ENCODE measurements around the gene ARHGAP1. TPM values are rescaled to one million over a fixed set of nuclear protein-coding genes. Genes with fewer than 3 reads are reported as not detected.

ARHGAP1 gene
- total RNA-seq, 1 donor from 2014 or later: 98.1 TPM

DNA sequence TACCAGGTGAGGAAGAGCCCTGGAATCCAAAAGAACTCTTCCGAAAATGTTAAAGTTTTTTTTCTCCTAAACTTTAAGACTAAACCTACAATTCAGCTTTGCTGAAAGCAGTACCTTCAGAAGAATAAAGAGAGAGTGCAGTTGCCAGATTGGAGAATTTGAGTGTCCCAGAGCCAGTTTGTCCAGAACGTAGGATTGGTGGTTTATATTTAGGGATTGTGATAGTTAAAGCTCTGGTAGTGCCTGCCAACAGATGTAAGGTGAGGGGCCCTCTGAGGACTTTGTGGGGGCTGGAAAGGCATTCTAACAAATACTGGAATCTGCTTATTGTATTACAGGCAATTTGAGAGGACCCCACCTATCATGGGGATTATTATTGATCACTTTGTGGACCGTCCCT lies 43.2 kb downstream of the ARHGAP1 start:
- Mint-ChIP-seq H3K36me3 (ENCODE audit: unreplicated experiment) (peaks cover 44% of the 10 kb centered on the region), H3K27me3 (ENCODE audit: unreplicated experiment) (no peaks in the 10 kb centered on the region), H3K4me1 (ENCODE audit: unreplicated experiment) (no peaks in the 10 kb centered on the region), H3K27ac (ENCODE audit: unreplicated experiment) (no peak overlapping the region), H3K9me3 (ENCODE audit: unreplicated experiment) (no peaks in the 10 kb centered on the region), H3K4me3 (ENCODE audit: unreplicated experiment) (no peak overlapping the region)
- TF ChIP-seq, protein P1, sequence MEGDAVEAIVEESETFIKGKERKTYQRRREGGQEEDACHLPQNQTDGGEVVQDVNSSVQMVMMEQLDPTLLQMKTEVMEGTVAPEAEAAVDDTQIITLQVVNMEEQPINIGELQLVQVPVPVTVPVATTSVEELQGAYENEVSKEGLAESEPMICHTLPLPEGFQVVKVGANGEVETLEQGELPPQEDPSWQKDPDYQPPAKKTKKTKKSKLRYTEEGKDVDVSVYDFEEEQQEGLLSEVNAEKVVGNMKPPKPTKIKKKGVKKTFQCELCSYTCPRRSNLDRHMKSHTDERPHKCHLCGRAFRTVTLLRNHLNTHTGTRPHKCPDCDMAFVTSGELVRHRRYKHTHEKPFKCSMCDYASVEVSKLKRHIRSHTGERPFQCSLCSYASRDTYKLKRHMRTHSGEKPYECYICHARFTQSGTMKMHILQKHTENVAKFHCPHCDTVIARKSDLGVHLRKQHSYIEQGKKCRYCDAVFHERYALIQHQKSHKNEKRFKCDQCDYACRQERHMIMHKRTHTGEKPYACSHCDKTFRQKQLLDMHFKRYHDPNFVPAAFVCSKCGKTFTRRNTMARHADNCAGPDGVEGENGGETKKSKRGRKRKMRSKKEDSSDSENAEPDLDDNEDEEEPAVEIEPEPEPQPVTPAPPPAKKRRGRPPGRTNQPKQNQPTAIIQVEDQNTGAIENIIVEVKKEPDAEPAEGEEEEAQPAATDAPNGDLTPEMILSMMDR (IDR thresholded peaks at IDR 0.05): no peak
- DNase-seq (ENCODE audit: extremely low spot score, unreplicated experiment): no peak

DNA sequence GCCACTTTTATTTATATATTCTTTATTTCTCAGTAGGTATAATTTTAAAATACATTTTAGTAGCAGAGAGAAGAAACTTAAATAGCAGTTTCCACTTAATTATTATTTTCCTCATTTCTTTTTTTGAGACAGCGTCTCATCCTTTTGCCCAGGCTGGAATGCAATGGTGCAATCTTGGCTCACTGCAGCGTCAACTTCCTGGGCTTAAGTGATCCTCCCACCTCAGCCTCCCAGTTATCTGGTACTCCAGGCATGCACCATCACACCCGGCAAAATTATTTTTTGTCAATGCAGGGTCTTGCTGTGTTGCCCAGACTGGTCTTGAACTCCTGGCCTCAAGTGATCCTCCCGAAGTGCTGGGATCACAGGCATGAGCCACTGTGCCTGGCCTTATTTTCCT lies 44.8 kb downstream of the ARHGAP1 start:
- peaks cover 52% of the 10 kb centered on the region for H3K36me3 Mint-ChIP-seq (ENCODE audit: unreplicated experiment)
- H3K9me3 Mint-ChIP-seq (ENCODE audit: unreplicated experiment): no peaks in the 10 kb centered on the region
- H3K27me3 Mint-ChIP-seq (ENCODE audit: unreplicated experiment): no peaks in the 10 kb centered on the region
- TF ChIP-seq, protein P1 (IDR thresholded peaks at IDR 0.05): no peak
- no peaks in the 10 kb centered on the region for H3K4me1 Mint-ChIP-seq (ENCODE audit: unreplicated experiment)
- no peak for DNase-seq (ENCODE audit: extremely low spot score, unreplicated experiment)
- no peak overlapping the region for H3K27ac Mint-ChIP-seq (ENCODE audit: unreplicated experiment)
- H3K4me3 Mint-ChIP-seq (ENCODE audit: unreplicated experiment): no peak overlapping the region

DNA sequence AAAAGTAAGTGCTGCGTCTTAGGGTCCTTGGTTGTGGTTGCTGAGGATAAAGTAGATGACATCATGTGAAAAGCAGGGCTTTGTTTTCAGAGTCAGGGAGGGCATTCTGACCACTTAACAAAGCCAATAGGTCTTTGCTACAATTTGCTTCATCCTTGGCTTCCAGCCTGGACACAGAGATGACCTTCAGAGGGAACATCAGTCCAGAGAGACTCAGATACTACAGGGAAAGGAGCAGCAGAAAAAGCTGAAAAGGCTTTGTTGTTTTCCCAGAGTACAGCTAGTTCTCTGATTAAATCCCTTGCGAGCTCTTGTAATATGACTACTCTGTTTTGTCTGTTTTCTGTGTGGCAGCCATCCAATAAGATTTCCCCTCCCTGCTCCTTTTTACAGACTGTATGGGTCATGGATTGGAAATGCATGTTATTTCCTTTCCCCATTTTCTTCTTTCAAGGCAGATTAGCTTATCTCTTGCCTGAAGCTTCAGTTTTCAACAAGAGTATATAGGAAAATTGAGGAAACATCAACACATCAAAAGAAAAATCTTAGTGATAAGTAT lies 51.2 kb downstream of the ARHGAP1 start:
- Mint-ChIP-seq H3K4me3 (ENCODE audit: unreplicated experiment) (peak overlapping the region; percentile 36), H3K27ac (ENCODE audit: unreplicated experiment) (peak overlapping the region; percentile 95), H3K9me3 (ENCODE audit: unreplicated experiment) (no peaks in the 10 kb centered on the region), H3K27me3 (ENCODE audit: unreplicated experiment) (no peaks in the 10 kb centered on the region), H3K4me1 (ENCODE audit: unreplicated experiment) (peaks cover 23% of the 10 kb centered on the region), H3K36me3 (ENCODE audit: unreplicated experiment) (peaks cover 22% of the 10 kb centered on the region)
- DNase-seq (ENCODE audit: extremely low spot score, unreplicated experiment): no peak
- TF ChIP-seq, protein P1 (IDR thresholded peaks at IDR 0.05): no peak

DNA sequence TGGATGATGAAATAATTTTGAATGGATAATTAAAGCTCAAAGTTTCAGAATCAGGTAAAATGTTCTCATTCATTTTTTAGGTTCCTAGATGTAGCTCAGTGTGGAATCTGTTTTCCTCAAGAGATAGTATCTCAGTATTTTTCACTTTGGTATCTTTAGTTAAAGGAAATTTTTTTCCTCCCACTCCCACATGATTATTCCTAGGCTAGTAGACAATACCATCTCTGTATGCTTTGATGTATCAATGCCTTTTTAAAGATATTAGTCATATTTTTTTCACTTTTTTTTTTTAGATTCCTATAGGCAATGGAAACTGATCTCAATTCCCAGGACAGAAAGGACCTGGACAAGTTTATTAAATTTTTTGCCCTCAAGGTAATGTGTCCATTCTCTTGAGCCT lies 56.4 kb downstream of the ARHGAP1 start:
- no peaks in the 10 kb centered on the region for H3K27me3 Mint-ChIP-seq (ENCODE audit: unreplicated experiment)
- H3K4me3 Mint-ChIP-seq (ENCODE audit: unreplicated experiment): no peak overlapping the region
- TF ChIP-seq, protein P1 (IDR thresholded peaks at IDR 0.05): no peak
- H3K27ac Mint-ChIP-seq (ENCODE audit: unreplicated experiment): no peak overlapping the region
- H3K9me3 Mint-ChIP-seq (ENCODE audit: unreplicated experiment): no peaks in the 10 kb centered on the region
- no peak for DNase-seq (ENCODE audit: extremely low spot score, unreplicated experiment)
- peaks cover 10% of the 10 kb centered on the region for H3K4me1 Mint-ChIP-seq (ENCODE audit: unreplicated experiment)
- H3K36me3 Mint-ChIP-seq (ENCODE audit: unreplicated experiment): peaks cover 25% of the 10 kb centered on the region

DNA sequence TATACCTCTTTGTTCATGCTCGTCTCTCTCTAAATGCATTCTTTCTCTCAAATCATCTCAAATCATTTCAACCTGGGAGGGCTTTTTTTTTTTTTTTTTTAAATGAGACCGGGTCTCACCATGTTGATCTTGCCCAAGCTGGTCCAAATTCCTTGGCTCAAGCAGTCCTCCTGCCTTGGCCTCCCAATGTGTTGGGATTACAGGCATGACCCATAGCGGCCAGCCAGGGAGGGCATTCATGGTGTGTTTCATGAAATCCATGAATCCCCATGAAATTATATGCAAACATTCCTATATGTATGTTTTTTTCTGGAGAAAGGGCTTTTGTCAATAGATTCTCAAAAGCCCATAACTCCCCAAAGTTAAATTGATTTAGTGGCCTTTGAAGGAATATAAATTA lies 56.9 kb downstream of the ARHGAP1 start:
- H3K4me1 Mint-ChIP-seq (ENCODE audit: unreplicated experiment): peaks cover 7% of the 10 kb centered on the region
- H3K4me3 Mint-ChIP-seq (ENCODE audit: unreplicated experiment): no peak overlapping the region
- DNase-seq (ENCODE audit: extremely low spot score, unreplicated experiment): no peak
- TF ChIP-seq, protein P1 (IDR thresholded peaks at IDR 0.05): no peak
- H3K27ac Mint-ChIP-seq (ENCODE audit: unreplicated experiment): no peak overlapping the region
- peaks cover 25% of the 10 kb centered on the region for H3K36me3 Mint-ChIP-seq (ENCODE audit: unreplicated experiment)
- no peaks in the 10 kb centered on the region for H3K9me3 Mint-ChIP-seq (ENCODE audit: unreplicated experiment)
- no peaks in the 10 kb centered on the region for H3K27me3 Mint-ChIP-seq (ENCODE audit: unreplicated experiment)

All from osteocyte (in vitro differentiated cells).